ENCODE results near the gene CBL. TPM values are rescaled to one million over a fixed set of nuclear protein-coding genes. Genes with fewer than 3 reads are reported as not detected.

CBL gene
- total and polyA plus RNA-seq, 9 donors, result 3.6 to 17.9 (median 12.3) TPM

GRCh38 chr11:119335655-119336543 is 129.8 kb downstream of the CBL start:
- DNase-seq, result peak in 1 of 5 donors; percentile 49
- 87 to 89% (median 87%) methylated on average over 30 of the region's 30 CpGs for WGBS, 3 donors
- Histone ChIP-seq H3K27ac (no peak overlapping the region), H3K9me3 (no peaks in the 10 kb centered on the region), H3K4me3 (no peak overlapping the region), H3K36me3 (no peaks in the 10 kb centered on the region), H3K27me3 (no peaks in the 10 kb centered on the region), H3K4me1 (ENCODE audit: insufficient read depth) (peaks cover 10% of the 10 kb centered on the region)
- TF ChIP-seq EP300 (IDR thresholded peaks at IDR 0.05) (no peak), POLR2A (IDR thresholded peaks at IDR 0.05) (no peak), CTCF (IDR thresholded peaks at IDR 0.05) (no peak)
- intact Hi-C loops (cut with DNase I), result loop anchor here in 1 of 4 donors (5.0 to 10.0 kb wide), 2 partner anchors 129 to 241 kb away; partner anchors contain the start of gene CBL

DNA sequence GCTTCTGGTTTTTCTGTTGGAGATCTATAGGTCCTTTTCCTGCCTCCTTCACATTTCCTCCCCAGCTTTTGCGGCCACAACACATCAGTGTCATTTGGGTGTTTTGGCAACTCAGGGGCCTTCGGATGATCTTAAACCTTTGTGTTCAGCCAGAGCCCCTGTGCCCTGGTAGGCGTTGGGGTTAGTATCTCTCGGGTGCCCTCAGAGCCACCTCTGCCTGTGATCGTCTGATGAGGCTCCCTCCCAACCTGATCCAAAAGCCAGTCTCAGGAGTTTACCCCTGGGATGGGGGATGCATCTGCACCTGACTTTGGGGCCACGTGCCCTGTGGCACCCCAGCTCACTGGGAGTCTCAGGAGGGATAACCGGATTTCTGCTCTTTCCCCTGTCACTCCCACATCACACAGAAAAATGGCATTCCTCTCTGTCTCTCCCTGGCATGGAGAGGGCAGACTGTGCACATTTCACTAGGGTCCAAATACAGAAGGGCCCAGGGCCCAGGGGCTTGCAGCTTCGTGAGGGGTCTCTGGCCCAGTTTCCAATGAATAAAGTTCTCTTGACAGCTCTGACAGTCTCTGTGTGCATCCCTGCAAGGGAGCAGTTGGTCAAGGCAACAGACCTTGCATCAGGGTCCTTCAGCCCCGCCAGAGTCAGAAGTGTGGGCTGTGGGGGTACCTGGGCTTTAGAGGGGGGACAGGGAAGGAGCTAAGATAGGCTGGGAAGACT is 130.8 kb downstream of the CBL start:
- Histone ChIP-seq H3K9me3 (no peaks in the 10 kb centered on the region), H3K27me3 (no peaks in the 10 kb centered on the region), H3K27ac (no peak overlapping the region), H3K4me3 (no peak overlapping the region), H3K4me1 (ENCODE audit: insufficient read depth) (peaks cover 10% of the 10 kb centered on the region), H3K36me3 (no peaks in the 10 kb centered on the region)
- intact Hi-C loops (cut with DNase I), result loop anchor here in 1 of 4 donors (5.0 to 10.0 kb wide), 2 partner anchors 130 to 242 kb away; partner anchors contain the start of gene CBL
- TF ChIP-seq POLR2A (IDR thresholded peaks at IDR 0.05), result no peak
- TF ChIP-seq CTCF (IDR thresholded peaks at IDR 0.05), result no peak
- no peak for TF ChIP-seq EP300 (IDR thresholded peaks at IDR 0.05)
- 70 to 80% (median 74%) methylated on average over 8 to 9 of the region's 9 CpGs for WGBS, 3 donors
- no peak for DNase-seq

GRCh38 chr11:119337581-119338317 is 131.6 kb downstream of the CBL start:
- WGBS, 3 donors, result 7 to 16% (median 11%) methylated on average over 8 to 9 of the region's 9 CpGs
- Histone ChIP-seq H3K36me3 (no peaks in the 10 kb centered on the region), H3K27ac (no peak overlapping the region), H3K27me3 (no peaks in the 10 kb centered on the region), H3K4me1 (ENCODE audit: insufficient read depth) (peaks cover 10% of the 10 kb centered on the region), H3K4me3 (no peak overlapping the region), H3K9me3 (no peaks in the 10 kb centered on the region)
- intact Hi-C loops (cut with DNase I), result loop anchor here in 1 of 4 donors (5.0 to 10.0 kb wide), 2 partner anchors 130 to 243 kb away; partner anchors contain the start of gene CBL
- no peak for TF ChIP-seq CTCF (IDR thresholded peaks at IDR 0.05)
- DNase-seq, result peak in 1 of 5 donors; percentile 52

DNA sequence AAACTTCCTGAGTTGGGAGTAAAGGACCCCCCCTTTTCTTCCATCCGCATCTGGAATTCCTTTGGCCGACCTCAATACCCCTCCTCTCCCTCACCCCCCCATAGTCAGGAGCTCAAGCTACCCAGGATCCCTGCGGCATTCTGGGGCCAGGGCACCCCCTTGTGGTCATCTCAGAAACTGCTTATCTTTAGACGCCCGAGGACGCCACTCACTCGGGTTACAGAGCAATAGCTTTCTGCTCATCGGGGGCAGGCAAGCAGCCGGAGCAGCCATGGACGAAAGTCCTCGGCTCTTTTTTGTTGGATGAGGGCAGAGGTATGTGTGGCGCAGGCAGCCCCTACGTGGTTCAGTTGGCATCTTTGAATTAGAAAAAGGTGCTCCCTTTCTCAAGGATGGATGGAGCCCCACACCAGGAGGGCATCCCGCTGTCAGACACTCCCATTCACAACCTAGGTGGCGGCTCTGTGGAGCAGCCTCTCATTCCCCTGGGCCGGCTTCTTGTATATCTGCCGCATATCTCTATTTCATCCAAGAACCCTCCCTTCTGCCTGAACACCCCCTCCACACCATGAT is 132.3 kb downstream of the CBL start:
- H3K36me3 ChIP-seq, result no peaks in the 10 kb centered on the region
- H3K27ac ChIP-seq, result no peak overlapping the region
- intact Hi-C loops (cut with DNase I), result loop anchor here in 1 of 4 donors (5.0 to 10.0 kb wide), 2 partner anchors 131 to 244 kb away; partner anchors contain the start of gene CBL
- no peak overlapping the region for H3K4me3 ChIP-seq
- DNase-seq, result peak in 4 of 5 donors; percentile 66 to 79 (median 73)
- 11 to 16% (median 14%) methylated on average over 17 of the region's 17 CpGs for WGBS, 3 donors
- peaks cover 10% of the 10 kb centered on the region for H3K4me1 ChIP-seq (ENCODE audit: insufficient read depth)
- TF ChIP-seq POLR2A (IDR thresholded peaks at IDR 0.05) (no peak), CTCF (IDR thresholded peaks at IDR 0.05) (peak; percentile 46 to 73 (median 67)), EP300 (IDR thresholded peaks at IDR 0.05) (no peak)
- no peaks in the 10 kb centered on the region for H3K9me3 ChIP-seq
- no peaks in the 10 kb centered on the region for H3K27me3 ChIP-seq
